Endothelial cell of umbilical vein (primary cell): Measurements from ENCODE around the gene PHYH. TPM values are rescaled to one million over a fixed set of nuclear protein-coding genes. Genes with fewer than 3 reads are reported as not detected.
A peak's percentile ranks its signal among the peaks of the same experiment; 100 is the strongest.

Experiments
- BruUV-seq: library from RNA; stranded (reverse); fragments of 400-500 nt; replicated peaks from 2 replicates; lab custom pipeline; 2021; lab: Mats Ljungman, UMichigan
- CTCF ChIA-PET: fragments of 300-600, 350-600 bp; sonication (Branson Sonifier 250); formaldehyde crosslinking; loops from one replicate; lab custom pipeline; 2021; ENCODE audit warnings: antibody characterized with exemption, inconsistent platforms; lab: Charles Lee
- POLR2A ChIA-PET: fragments of 300-600, 350-600 bp; sonication (Branson Sonifier 250); formaldehyde crosslinking; loops from one replicate; lab custom pipeline; 2021; ENCODE audit warnings: antibody characterized with exemption, inconsistent platforms; lab: Charles Lee
- DNase-seq: peaks from one replicate; pipeline ENCODE4 v3.0.0-alpha.2; 2011; ENCODE audit warnings: low read depth, low spot score
- FAIRE-seq: peaks from 2 replicates; lab custom pipeline; 2011; peaks lifted over from hg19 to GRCh38; lab: Jason Lieb, UNC
- H2AFZ ChIP-seq: 2 replicates; pipeline ENCODE4 v1.6.0; 2012; ENCODE audit warnings: low read depth, low read length, control low read depth, inconsistent platforms
- H3K27ac ChIP-seq: 2 replicates; pipeline ENCODE4 v1.5.1; 2011; ENCODE audit warnings: low read depth, mild to moderate bottlenecking, control low read depth, low read length, moderate library complexity; ENCODE audit not compliant: insufficient read depth
- H3K27me3 ChIP-seq, 2 experiments: 2 replicates each; pipeline versions ENCODE4 v1.6.0 to v1.6.1; 2011; ENCODE audit warnings: low read length in 2 of 2, mixed read lengths in 1 of 2; ENCODE audit not compliant: control insufficient read depth in 2 of 2, insufficient read depth in 2 of 2
- H3K36me3 ChIP-seq, 2 experiments: 2 replicates in 1 of 2; 3 replicates in 1 of 2; pipeline ENCODE4 v1.5.1; 2011; ENCODE audit warnings: low read length in 2 of 2, mild to moderate bottlenecking in 1 of 2, moderate library complexity in 1 of 2; ENCODE audit not compliant: control insufficient read depth in 2 of 2, insufficient read depth in 2 of 2; ENCODE audit errors: extremely low read depth in 1 of 2
- H3K4me1 ChIP-seq: 3 replicates; pipeline ENCODE4 v1.5.1; 2011; ENCODE audit warnings: mild to moderate bottlenecking, low read length; ENCODE audit not compliant: control insufficient read depth, insufficient read depth; ENCODE audit errors: extremely low read depth
- H3K4me2 ChIP-seq: 2 replicates; pipeline ENCODE4 v1.6.1; 2011; ENCODE audit warnings: low read length, control low read depth, mixed read lengths; ENCODE audit not compliant: insufficient read depth
- H3K4me3 ChIP-seq, 3 experiments: fragments of 200-600 bp in 1 of 3; sonication (generic), shearing (Covaris generic) in 1 of 3; replicated peaks in 1 of 3; 2 replicates each; pipeline ENCODE4 v1.5.1; 2011 to 2016; ENCODE audit warnings: control low read depth in 3 of 3, low read length in 3 of 3, mild to moderate bottlenecking in 2 of 3, inconsistent platforms in 1 of 3, low read depth in 1 of 3, moderate library complexity in 1 of 3; ENCODE audit not compliant: insufficient read depth in 1 of 3
- H3K79me2 ChIP-seq: 2 replicates; pipeline ENCODE4 v1.6.0; 2012; ENCODE audit warnings: low read length, inconsistent platforms; ENCODE audit not compliant: control insufficient read depth, insufficient read depth
- H3K9ac ChIP-seq: replicated peaks from 2 replicates; pipeline ENCODE3; 2011; ENCODE audit warnings: low read length, control low read depth; ENCODE audit not compliant: insufficient read depth; ENCODE audit errors: extremely low read depth
- H3K9me1 ChIP-seq: replicated peaks from 3 replicates; pipeline ENCODE4 v1.6.0; 2011; ENCODE audit warnings: mild to moderate bottlenecking, low read length; ENCODE audit not compliant: control insufficient read depth, insufficient read depth; ENCODE audit errors: extremely low read depth
- H3K9me3 ChIP-seq: replicated peaks from 2 replicates; pipeline ENCODE4 v1.5.1; 2012; ENCODE audit warnings: low read length, inconsistent platforms; ENCODE audit not compliant: control insufficient read depth, insufficient read depth
- H4K20me1 ChIP-seq: replicated peaks from 2 replicates; pipeline ENCODE3; 2011; ENCODE audit warnings: mild to moderate bottlenecking, low read length; ENCODE audit not compliant: control insufficient read depth, insufficient read depth; ENCODE audit errors: extremely low read depth
- CTCF ChIP-seq, 2 donors: IDR thresholded peaks; 1 replicate in 1 of 2; 2 replicates in 1 of 2; pipeline ENCODE4 v1.5.1; 2011; ENCODE audit warnings: low read length in 2 of 2, mild to moderate bottlenecking in 2 of 2, moderate library complexity in 2 of 2, control low read depth in 1 of 2, inconsistent platforms in 1 of 2, low read depth in 1 of 2; ENCODE audit not compliant: insufficient read depth in 1 of 2; ENCODE audit errors: extremely low read depth in 1 of 2
- EZH2 ChIP-seq: IDR thresholded peaks from 2 replicates; pipeline ENCODE4 v1.6.1; 2012; ENCODE audit warnings: borderline replicate concordance, low read depth, mild to moderate bottlenecking, moderate library complexity, low read length, inconsistent platforms; ENCODE audit not compliant: severe bottlenecking
- FOS ChIP-seq: IDR thresholded peaks from 2 replicates; pipeline ENCODE4 v1.6.1; 2011; ENCODE audit warnings: mild to moderate bottlenecking, low read length, moderate library complexity, borderline replicate concordance; ENCODE audit not compliant: insufficient read depth
- GATA2 ChIP-seq: IDR thresholded peaks from 2 replicates; pipeline ENCODE4 v1.7.0; 2011; ENCODE audit warnings: low read depth, mild to moderate bottlenecking, moderate library complexity, mixed read lengths, low read length; ENCODE audit not compliant: insufficient read length, insufficient read depth
- JUN ChIP-seq: IDR thresholded peaks from 2 replicates; pipeline ENCODE4 v1.6.1; 2011; ENCODE audit warnings: borderline replicate concordance, low read depth; ENCODE audit not compliant: insufficient read length, insufficient read depth
- MAX ChIP-seq: IDR thresholded peaks from 2 replicates; pipeline ENCODE4 v1.6.1; 2011; ENCODE audit not compliant: insufficient read depth, insufficient read length
- MYC ChIP-seq: IDR thresholded peaks from one replicate; pipeline ENCODE4 v1.6.1; 2011; ENCODE audit warnings: mild to moderate bottlenecking, low read depth, low read length
- POLR2A ChIP-seq: IDR thresholded peaks from 2 replicates; pipeline ENCODE4 v1.6.1; 2012; ENCODE audit warnings: low read depth, mild to moderate bottlenecking, control low read depth, low read length
- POLR2AphosphoS5 ChIP-seq: IDR thresholded peaks from 2 replicates; pipeline ENCODE4 v1.6.1; 2012; ENCODE audit warnings: low read depth, mild to moderate bottlenecking, control low read depth, low read length, moderate library complexity; ENCODE audit not compliant: insufficient read depth
- dilution Hi-C: fragments of 300-500 bp; cut with MboI; formaldehyde crosslinking; loops from one replicate; pipeline ENCODE4 v1.15.0; 2019; ENCODE audit warnings: low sequenced_read_pairs; ENCODE audit not compliant: extremely low pct_ligation_motif_present
- intact Hi-C: fragments of 100-400 bp; cut with micrococcal nuclease; formaldehyde crosslinking; loops from one replicate; pipeline ENCODE4 v1.10.0; 2022
- polyA plus RNA-seq, 4 experiments: library from polyadenylated mRNA; depleted of rRNA in 3 of 4; stranded (reverse) in 3 of 4; unstranded in 1 of 4; fragments of >200 nt; gene quantifications; 2 replicates each; pipeline versions ENCODE4 v1.2.1 to v1.2.3, GENCODE V29; 2011 to 2012; ENCODE audit warnings: missing spikeins in 1 of 4
- total RNA-seq: library from RNA; stranded (reverse); gene quantifications from 2 replicates; pipeline ENCODE4 v1.2.3, GENCODE V29; 2021

PHYH gene
- total and polyA plus RNA-seq, 2 donors (not counting 3 experiments of a cell fraction or from before 2014, with no cell fraction given) = 4.7 to 9.4 TPM

- ChIA-PET POLR2A (interaction anchor here (0.6 kb wide), 1 partner anchor 484 kb away, joined by 4 read pairs; no protein-coding TSS in a partner anchor), CTCF (no interaction called here)
- intact Hi-C loops (no loop called here), dilution Hi-C loops (no loop called here)
- FAIRE-seq = no peak
- Histone ChIP-seq H3K36me3 (peaks cover 10 to 11% of the 10 kb centered on the region in 2 experiments), H3K4me2 (no peak overlapping the region), H3K9me3 (no peaks in the 10 kb centered on the region), H4K20me1 (no peaks in the 10 kb centered on the region), H3K27ac (no peak overlapping the region), H3K27me3 (no peaks in the 10 kb centered on the region), H3K4me1 (no peaks in the 10 kb centered on the region), H3K79me2 (peaks cover 37% of the 10 kb centered on the region), H3K4me3 (no peak overlapping the region), H2AFZ (no peak overlapping the region), H3K9ac (no peak overlapping the region), H3K9me1 (no peaks in the 10 kb centered on the region)
- TF ChIP-seq JUN (no peak), GATA2 (no peak)
- DNase-seq = no peak
- BruUV-seq = no TSS peak
These were observed 40.2 kb upstream of the PHYH start for GRCh38 chr10:13340068-13340467.

- Histone ChIP-seq H2AFZ (no peak overlapping the region), H3K36me3 (peaks cover 8 to 13% of the 10 kb centered on the region in 2 experiments), H4K20me1 (no peaks in the 10 kb centered on the region), H3K79me2 (peaks cover 27% of the 10 kb centered on the region), H3K27ac (no peak overlapping the region), H3K27me3 (no peaks in the 10 kb centered on the region), H3K9ac (no peak overlapping the region), H3K4me1 (no peaks in the 10 kb centered on the region), H3K9me1 (no peaks in the 10 kb centered on the region), H3K9me3 (no peaks in the 10 kb centered on the region), H3K4me2 (no peak overlapping the region), H3K4me3 (no peak overlapping the region)
- dilution Hi-C loops (no loop called here), intact Hi-C loops (no loop called here)
- peak; percentile 33 for FAIRE-seq
- TF ChIP-seq MAX = no peak
- no peak for TF ChIP-seq FOS
- no peak for TF ChIP-seq POLR2AphosphoS5
- TF ChIP-seq POLR2A = no peak
- TF ChIP-seq EZH2 = no peak
- TF ChIP-seq JUN = no peak
- TF ChIP-seq MYC = no peak
- no peak for TF ChIP-seq CTCF (IDR thresholded peaks at IDR 0.05; ENCODE audit: extremely low read depth in 1 of 2, insufficient read depth in 1 of 2, low read depth in 1 of 2, low read length in 2 of 2)
- TF ChIP-seq GATA2 = no peak
- ChIA-PET CTCF (interaction anchor here (1.0 kb wide), 1 partner anchor 36 kb away, joined by 4 read pairs; no protein-coding TSS in a partner anchor), POLR2A (no interaction called here)
- no TSS peak for BruUV-seq
- peak; percentile 47 for DNase-seq
These were observed 38.7 kb upstream of the PHYH start for GRCh38 chr10:13338390-13339110.
